Astrocyte of the cerebellum (primary cell): ENCODE measurements around the gene PIP5K1C.
A peak's percentile ranks its signal among the peaks of the same experiment; 100 is the strongest.

ENCODE experiments used
- DNase-seq: peaks from one replicate; pipeline ENCODE4 v3.0.0-alpha.2; 2011; ENCODE audit warnings: low read depth
- H3K4me3 ChIP-seq: 2 replicates; pipeline ENCODE4 v1.5.1; 2011; ENCODE audit warnings: mild to moderate bottlenecking, low read depth, low read length, moderate library complexity
- in situ Hi-C: cut with HindIII; loops from 2 replicates; pipeline ENCODE4 v1.10.0; 2017; ENCODE audit warnings: low sequenced_read_pairs
- TF ChIP-seq, protein P1 (sequence below): IDR thresholded peaks from 2 replicates; pipeline ENCODE4 v1.5.1; 2012; ENCODE audit warnings: low read length, low read depth, moderate library complexity, mild to moderate bottlenecking; ENCODE audit errors: missing control alignments

PIP5K1C gene

DNA sequence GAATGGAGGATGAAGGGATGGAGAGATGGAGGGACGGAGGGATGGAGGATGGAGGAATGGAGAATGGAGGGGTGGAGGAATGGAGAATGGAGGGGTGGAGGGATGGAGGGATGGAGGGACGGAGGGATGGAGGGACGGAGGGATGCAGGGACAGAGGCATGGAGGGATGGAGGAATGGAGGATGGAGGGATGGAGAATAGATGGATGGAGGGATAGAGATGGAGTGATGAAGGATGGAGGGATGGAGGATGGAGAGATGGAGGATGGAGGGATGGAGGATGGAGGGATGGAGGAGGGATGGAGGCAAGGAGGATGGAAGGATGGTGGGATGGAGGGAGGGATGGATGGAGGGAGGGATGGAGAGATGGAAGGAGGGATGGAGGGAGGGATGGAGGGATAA, 22.1 kb downstream of the PIP5K1C start:
- no peak for DNase-seq
- H3K4me3 ChIP-seq, result no peak overlapping the region
- in situ Hi-C loops, result no loop called here
- TF ChIP-seq, protein P1, sequence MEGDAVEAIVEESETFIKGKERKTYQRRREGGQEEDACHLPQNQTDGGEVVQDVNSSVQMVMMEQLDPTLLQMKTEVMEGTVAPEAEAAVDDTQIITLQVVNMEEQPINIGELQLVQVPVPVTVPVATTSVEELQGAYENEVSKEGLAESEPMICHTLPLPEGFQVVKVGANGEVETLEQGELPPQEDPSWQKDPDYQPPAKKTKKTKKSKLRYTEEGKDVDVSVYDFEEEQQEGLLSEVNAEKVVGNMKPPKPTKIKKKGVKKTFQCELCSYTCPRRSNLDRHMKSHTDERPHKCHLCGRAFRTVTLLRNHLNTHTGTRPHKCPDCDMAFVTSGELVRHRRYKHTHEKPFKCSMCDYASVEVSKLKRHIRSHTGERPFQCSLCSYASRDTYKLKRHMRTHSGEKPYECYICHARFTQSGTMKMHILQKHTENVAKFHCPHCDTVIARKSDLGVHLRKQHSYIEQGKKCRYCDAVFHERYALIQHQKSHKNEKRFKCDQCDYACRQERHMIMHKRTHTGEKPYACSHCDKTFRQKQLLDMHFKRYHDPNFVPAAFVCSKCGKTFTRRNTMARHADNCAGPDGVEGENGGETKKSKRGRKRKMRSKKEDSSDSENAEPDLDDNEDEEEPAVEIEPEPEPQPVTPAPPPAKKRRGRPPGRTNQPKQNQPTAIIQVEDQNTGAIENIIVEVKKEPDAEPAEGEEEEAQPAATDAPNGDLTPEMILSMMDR, result no peak

DNA sequence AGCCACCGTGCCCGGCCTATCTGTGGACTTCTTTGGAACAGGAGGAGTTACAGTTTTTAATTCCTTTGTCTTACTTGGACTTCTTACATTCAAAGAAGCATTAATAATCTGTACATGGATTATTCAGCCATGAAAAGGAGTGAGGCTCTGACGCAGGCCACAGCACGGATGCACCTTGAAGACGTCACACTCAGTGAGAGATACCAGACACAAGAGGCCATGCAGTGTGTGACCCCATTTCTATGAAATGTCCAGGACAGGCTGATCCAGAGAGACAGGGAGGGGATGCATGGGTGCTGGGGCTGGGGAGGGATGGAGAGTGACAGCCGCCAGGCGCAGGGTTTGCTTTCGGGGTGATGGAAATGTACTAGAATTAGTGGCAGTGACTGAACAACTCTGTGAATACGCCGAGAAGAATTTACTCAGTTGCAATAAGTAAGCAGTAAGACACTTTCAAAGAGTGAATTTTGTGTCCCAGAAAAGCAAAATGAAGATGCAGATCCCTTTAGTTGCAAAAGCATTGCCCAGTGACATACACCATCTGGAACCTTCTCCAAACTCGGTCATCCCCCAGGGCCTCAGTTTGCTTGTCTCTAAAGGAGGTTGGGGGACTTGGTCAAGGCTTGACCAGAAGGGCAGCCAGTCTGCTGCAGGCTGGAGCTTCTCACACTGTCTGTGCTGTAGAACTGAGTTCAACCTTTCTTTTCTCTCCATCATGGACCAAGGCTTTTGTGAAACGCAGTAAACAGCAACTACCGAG, 25.3 kb downstream of the PIP5K1C start:
- H3K4me3 ChIP-seq, result no peak overlapping the region
- no peak for DNase-seq
- in situ Hi-C loops, result no loop called here
- TF ChIP-seq, protein P1, result no peak

DNA sequence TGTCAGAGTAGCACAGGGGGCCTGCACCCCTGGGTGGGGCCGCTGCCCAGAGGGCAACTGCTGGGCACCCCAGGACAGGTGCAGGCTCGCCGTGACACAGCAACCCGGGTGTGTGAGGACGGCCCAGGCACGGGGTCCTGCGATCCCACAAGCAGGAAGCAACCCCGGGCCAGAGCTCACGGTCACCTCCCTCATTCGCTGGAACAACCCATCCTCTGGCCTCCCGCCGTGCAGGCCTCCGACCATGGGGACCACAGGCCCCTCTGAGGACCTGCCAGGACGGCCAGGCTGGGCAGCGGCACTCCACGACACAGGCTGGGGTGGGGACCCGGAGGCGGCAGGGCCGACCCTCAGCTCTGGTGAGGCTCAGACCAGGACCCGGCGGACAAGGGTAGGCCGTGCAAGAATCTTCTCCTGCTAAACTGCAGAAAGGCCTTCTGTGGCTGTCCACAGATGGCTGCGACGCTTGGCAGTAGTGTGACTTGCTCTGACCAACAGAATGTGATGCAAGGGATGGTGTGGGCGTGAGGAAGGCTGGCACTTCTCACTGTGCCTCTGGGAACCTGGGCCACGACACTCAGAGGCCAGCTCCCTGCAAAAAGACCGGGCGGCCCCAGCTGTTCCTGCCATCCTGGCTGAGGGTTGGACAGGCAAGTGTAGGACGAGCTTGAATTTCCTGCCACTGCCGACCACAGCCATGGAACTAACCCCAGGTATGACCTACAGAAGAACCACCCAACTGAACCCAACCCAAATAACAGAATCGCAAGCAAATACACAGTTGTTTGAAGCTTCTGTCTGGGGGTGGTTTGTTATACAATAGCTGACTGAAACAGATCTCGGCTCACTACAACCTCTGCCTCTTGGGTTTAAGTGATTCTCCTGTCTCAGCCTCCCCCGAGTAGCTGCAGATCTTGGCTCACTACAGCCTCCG, 26.5 kb downstream of the PIP5K1C start:
- H3K4me3 ChIP-seq, result no peak overlapping the region
- in situ Hi-C loops, result no loop called here
- DNase-seq, result no peak
- TF ChIP-seq, protein P1, result no peak

DNA sequence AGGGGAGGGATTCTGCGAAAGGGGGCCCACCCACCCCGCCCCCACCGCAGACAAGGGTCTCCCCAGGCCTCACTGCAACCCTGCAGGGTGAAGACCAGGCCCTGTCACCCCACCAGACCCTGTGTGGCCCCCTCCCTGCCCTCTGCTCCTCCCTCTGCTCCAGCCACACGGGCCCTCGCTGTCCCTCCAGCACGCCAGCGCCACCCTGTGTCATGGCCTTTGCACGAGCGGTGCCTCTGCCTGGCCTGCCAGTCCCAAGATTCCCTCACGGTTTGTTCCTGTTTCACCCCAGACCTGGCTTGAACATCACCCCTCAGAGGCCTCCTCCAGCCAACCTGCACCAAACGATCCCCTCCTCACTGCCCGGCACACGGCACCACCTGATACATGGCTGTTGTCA, 27.3 kb downstream of the PIP5K1C start:
- TF ChIP-seq, protein P1, result no peak
- no peak for DNase-seq
- H3K4me3 ChIP-seq, result no peak overlapping the region
- in situ Hi-C loops, result no loop called here

DNA sequence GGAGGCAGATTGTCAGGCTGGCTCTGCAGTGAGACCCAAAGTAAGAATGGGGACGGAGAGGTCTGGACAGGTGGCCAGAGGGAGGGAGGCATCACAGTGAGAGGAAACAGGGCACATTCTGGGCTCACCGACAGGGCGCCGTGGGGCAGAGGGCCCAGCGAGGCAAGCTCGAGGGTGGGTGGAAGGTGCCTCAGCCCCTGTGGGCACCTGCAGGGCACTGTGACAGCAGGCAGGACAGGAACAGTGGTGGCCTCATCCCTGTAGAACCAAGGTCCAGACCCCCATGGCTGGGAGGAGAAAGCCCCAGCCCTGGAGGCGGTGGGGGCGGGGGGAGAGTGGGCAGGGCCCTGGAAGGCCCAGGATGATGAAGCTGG, 27.7 kb downstream of the PIP5K1C start:
- DNase-seq, result no peak
- TF ChIP-seq, protein P1, result no peak
- no peak overlapping the region for H3K4me3 ChIP-seq
- in situ Hi-C loops, result no loop called here

DNA sequence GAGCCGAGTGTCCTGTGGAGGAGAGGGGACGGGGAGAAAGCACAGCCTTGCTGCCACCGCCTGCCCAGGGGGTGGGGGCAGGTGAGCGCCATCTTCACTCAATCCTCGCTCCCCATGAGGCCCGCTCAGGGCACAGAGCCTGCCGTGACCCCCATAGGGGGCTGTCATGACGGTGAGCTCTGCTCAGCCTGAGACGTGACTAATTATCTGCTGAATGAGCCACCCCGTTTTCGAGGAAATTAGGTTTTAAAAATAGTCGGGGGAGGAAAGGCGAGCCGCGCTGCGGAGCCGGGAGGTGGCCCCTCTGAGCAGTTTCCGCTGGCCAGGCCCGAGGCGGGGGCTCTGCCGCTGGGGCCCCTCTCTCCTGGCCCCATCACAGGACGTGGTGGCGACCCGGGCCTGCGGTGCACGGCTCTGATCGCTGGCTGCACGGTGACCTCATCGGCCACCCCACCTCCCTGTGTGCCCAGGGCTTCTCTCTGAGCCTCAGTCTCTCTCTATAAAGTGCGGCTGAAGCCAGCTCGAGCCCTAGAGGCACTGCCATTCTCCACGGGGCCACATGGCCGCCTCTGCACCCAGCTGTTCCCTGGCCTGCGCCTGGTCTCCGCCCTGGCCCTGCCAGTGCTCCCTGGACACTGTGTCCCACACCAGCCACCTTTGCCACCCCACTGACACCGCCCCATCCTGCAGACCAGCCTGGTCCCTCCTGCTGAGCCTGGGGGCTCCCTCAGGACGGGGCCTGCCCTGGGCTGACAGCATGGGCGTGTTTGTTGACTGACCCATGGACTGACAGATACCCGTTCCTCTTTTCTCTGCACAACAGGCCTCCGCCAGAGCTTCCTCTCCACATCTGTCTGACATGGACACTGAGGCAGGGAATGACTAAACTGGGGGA, 28.3 kb downstream of the PIP5K1C start:
- DNase-seq, result no peak

More for the DNA sequence above, 28.3 kb downstream of the PIP5K1C start:
- H3K4me3 ChIP-seq, result no peak overlapping the region
- TF ChIP-seq, protein P1, result peak; percentile 16
- in situ Hi-C loops, result no loop called here
